ENCODE measurements around the gene LHX4. TPM values are rescaled to one million over a fixed set of nuclear protein-coding genes. Genes with fewer than 3 reads are reported as not detected.

The LHX4 gene
- total RNA-seq, 1 donor from 2014 or later = not detected

- Histone ChIP-seq H3K27ac (replicated peaks) (no peak overlapping the region), H3K9me3 (replicated peaks) (no peaks in the 10 kb centered on the region), H3K4me1 (no peaks in the 10 kb centered on the region), H3K4me3 (no peak overlapping the region), H3K27me3 (ENCODE audit: low read depth) (peaks cover 89% of the 10 kb centered on the region), H3K36me3 (no peaks in the 10 kb centered on the region)
- TF ChIP-seq, protein P1, sequence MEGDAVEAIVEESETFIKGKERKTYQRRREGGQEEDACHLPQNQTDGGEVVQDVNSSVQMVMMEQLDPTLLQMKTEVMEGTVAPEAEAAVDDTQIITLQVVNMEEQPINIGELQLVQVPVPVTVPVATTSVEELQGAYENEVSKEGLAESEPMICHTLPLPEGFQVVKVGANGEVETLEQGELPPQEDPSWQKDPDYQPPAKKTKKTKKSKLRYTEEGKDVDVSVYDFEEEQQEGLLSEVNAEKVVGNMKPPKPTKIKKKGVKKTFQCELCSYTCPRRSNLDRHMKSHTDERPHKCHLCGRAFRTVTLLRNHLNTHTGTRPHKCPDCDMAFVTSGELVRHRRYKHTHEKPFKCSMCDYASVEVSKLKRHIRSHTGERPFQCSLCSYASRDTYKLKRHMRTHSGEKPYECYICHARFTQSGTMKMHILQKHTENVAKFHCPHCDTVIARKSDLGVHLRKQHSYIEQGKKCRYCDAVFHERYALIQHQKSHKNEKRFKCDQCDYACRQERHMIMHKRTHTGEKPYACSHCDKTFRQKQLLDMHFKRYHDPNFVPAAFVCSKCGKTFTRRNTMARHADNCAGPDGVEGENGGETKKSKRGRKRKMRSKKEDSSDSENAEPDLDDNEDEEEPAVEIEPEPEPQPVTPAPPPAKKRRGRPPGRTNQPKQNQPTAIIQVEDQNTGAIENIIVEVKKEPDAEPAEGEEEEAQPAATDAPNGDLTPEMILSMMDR (IDR thresholded peaks at IDR 0.05; ENCODE audit: borderline replicate concordance) = no peak
- intact Hi-C loops (cut with micrococcal nuclease) = loop anchor here (10.0 kb wide), 1 partner anchor 220 kb away; no protein-coding TSS in a partner anchor
- DNase-seq = no peak
These were observed 24.4 kb downstream of the LHX4 start for GRCh38 chr1:180254496-180254819.

- no peak overlapping the region for H3K27ac ChIP-seq (replicated peaks)
- DNase-seq = no peak
- H3K4me1 ChIP-seq = no peaks in the 10 kb centered on the region
- no peaks in the 10 kb centered on the region for H3K9me3 ChIP-seq (replicated peaks)
- TF ChIP-seq, protein P1 (IDR thresholded peaks at IDR 0.05; ENCODE audit: borderline replicate concordance) = no peak
- H3K36me3 ChIP-seq = no peaks in the 10 kb centered on the region
- H3K4me3 ChIP-seq = no peak overlapping the region
- intact Hi-C loops (cut with micrococcal nuclease) = loop anchor here (10.0 kb wide), 1 partner anchor 220 kb away; no protein-coding TSS in a partner anchor
- peaks cover 91% of the 10 kb centered on the region for H3K27me3 ChIP-seq (ENCODE audit: low read depth)
These were observed 24.8 kb downstream of the LHX4 start for GRCh38 chr1:180254854-180255253.

- Histone ChIP-seq H3K4me1 (no peaks in the 10 kb centered on the region), H3K36me3 (no peaks in the 10 kb centered on the region), H3K27ac (replicated peaks) (no peak overlapping the region), H3K27me3 (ENCODE audit: low read depth) (peaks cover 96% of the 10 kb centered on the region), H3K4me3 (no peak overlapping the region), H3K9me3 (replicated peaks) (no peaks in the 10 kb centered on the region)
- TF ChIP-seq, protein P1 (IDR thresholded peaks at IDR 0.05; ENCODE audit: borderline replicate concordance) = no peak
- no peak for DNase-seq
- intact Hi-C loops (cut with micrococcal nuclease) = loop anchor here (10.0 kb wide), 1 partner anchor 219 kb away; no protein-coding TSS in a partner anchor
These were observed 25.7 kb downstream of the LHX4 start for GRCh38 chr1:180255536-180256340.

DNA sequence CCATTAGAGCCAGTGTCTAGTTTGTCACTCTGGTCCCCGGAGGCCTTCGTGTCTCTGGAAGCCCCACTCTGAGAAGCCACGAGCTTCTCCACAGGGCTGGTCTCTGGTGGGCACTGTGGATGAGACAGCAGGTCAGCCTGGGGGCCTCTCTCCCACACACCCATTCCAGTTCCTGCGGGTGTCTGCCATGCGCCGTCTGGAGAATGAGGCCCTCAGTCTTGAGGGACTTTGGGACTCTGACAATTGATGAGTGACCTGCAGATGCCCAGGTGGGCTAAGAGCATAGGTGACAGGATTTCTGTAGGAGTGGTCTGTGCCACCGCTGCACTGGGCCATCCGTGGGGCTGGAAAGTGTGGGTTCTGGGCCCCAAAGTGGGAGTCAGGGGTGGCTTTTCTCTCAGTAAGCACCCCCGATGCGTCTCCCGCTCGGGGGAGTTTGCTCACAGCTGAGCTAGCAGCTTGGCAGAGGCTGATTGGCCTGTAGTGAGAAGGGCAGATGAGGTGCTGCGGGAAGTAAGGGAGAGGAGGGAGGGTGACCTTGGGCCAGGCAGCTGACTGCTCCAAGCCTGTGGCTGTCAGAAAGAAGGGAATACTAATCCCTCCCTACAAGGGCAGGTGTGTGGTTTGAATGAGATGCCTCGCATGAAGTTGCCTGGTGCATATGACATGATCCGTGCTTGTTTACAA is 26.4 kb downstream of the LHX4 start:
- Histone ChIP-seq H3K27me3 (ENCODE audit: low read depth) (peaks cover 97% of the 10 kb centered on the region), H3K27ac (replicated peaks) (no peak overlapping the region), H3K4me3 (no peak overlapping the region), H3K9me3 (replicated peaks) (no peaks in the 10 kb centered on the region), H3K4me1 (no peaks in the 10 kb centered on the region), H3K36me3 (no peaks in the 10 kb centered on the region)
- DNase-seq = no peak
- TF ChIP-seq, protein P1 (IDR thresholded peaks at IDR 0.05; ENCODE audit: borderline replicate concordance) = no peak
- intact Hi-C loops (cut with micrococcal nuclease) = loop anchor here (10.0 kb wide), 1 partner anchor 218 kb away; no protein-coding TSS in a partner anchor

DNA sequence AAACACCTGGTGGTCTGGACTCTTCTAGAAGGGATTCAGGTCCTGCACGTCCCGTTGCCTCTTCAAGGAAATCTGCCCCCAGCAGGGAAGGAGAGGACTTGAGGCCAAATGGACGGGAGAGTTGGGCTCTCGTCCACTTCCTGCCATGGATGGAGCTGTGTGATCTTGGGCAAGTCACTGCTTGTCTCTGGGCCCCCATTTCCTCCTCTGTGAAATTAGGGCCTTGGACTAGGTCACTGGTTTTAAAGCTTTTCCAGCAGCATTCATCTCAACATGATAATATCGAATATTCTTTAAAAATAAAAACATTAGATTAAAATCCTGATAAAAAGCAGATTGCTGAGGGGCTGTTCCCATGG is 26.9 kb downstream of the LHX4 start:
- H3K4me1 ChIP-seq = no peaks in the 10 kb centered on the region
- intact Hi-C loops (cut with micrococcal nuclease) = loop anchor here (10.0 kb wide), 1 partner anchor 218 kb away; no protein-coding TSS in a partner anchor
- H3K27ac ChIP-seq (replicated peaks) = no peak overlapping the region
- H3K36me3 ChIP-seq = no peaks in the 10 kb centered on the region
- TF ChIP-seq, protein P1 (IDR thresholded peaks at IDR 0.05; ENCODE audit: borderline replicate concordance) = no peak
- DNase-seq = no peak
- H3K4me3 ChIP-seq = no peak overlapping the region
- no peaks in the 10 kb centered on the region for H3K9me3 ChIP-seq (replicated peaks)
- H3K27me3 ChIP-seq (ENCODE audit: low read depth) = peaks cover 100% of the 10 kb centered on the region
